ENCODE results near the gene CDH23. TPM values are rescaled to one million over a fixed set of nuclear protein-coding genes. Genes with fewer than 3 reads are reported as not detected.

The CDH23 gene
- total and polyA plus RNA-seq, 2 donors from 2014 or later = 1.1 to 6.4 TPM

GRCh38 chr10:71782221-71782916 is 385.6 kb downstream of the CDH23 start:
- no peaks in the 10 kb centered on the region for H3K27me3 ChIP-seq (ENCODE audit: control insufficient read depth, insufficient read depth, low read length)
- H3K9ac ChIP-seq (ENCODE audit: low read length in 3 of 3) = no peak overlapping the region
- H3K4me3 ChIP-seq (ENCODE audit: low read length in 3 of 3) = no peak overlapping the region
- no peak for FAIRE-seq
- no peaks in the 10 kb centered on the region for H3K36me3 ChIP-seq (ENCODE audit: control insufficient read depth in 2 of 3, insufficient read depth in 3 of 3, low read length in 3 of 3)
- intact Hi-C loops (cut with DNase I) = no loop called here
- no peak for TF ChIP-seq CTCF (IDR thresholded peaks at IDR 0.05; ENCODE audit: borderline replicate concordance, extremely low read depth, insufficient read depth)
- no peak overlapping the region for H3K27ac ChIP-seq (ENCODE audit: low read depth in 2 of 2, low read length in 2 of 2)
- DNase-seq = peak in 1 of 5 donors; percentile 56
- H3K9me3 ChIP-seq (ENCODE audit: control insufficient read depth in 2 of 3, insufficient read depth in 1 of 3, low read length in 3 of 3) = no peaks in the 10 kb centered on the region
- H3K4me1 ChIP-seq (ENCODE audit: control insufficient read depth in 2 of 3, insufficient read depth in 2 of 3, low read depth in 1 of 3, low read length in 3 of 3) = no peaks in the 10 kb centered on the region

- H3K9me3 ChIP-seq (ENCODE audit: control insufficient read depth in 2 of 3, insufficient read depth in 1 of 3, low read length in 3 of 3) = no peaks in the 10 kb centered on the region
- no peak for FAIRE-seq
- peak in 2 of 5 donors; percentile 17 to 65 for DNase-seq
- H3K36me3 ChIP-seq (ENCODE audit: control insufficient read depth in 2 of 3, insufficient read depth in 3 of 3, low read length in 3 of 3) = no peaks in the 10 kb centered on the region
- H3K27ac ChIP-seq (ENCODE audit: low read depth in 2 of 2, low read length in 2 of 2) = no peak overlapping the region
- intact Hi-C loops (cut with DNase I) = no loop called here
- H3K27me3 ChIP-seq (ENCODE audit: control insufficient read depth, insufficient read depth, low read length) = no peaks in the 10 kb centered on the region
- H3K4me3 ChIP-seq (ENCODE audit: low read length in 3 of 3) = no peak overlapping the region
- no peaks in the 10 kb centered on the region for H3K4me1 ChIP-seq (ENCODE audit: control insufficient read depth in 2 of 3, insufficient read depth in 2 of 3, low read depth in 1 of 3, low read length in 3 of 3)
- no peak overlapping the region for H3K9ac ChIP-seq (ENCODE audit: low read length in 3 of 3)
- no peak for TF ChIP-seq CTCF (IDR thresholded peaks at IDR 0.05; ENCODE audit: borderline replicate concordance, extremely low read depth, insufficient read depth)
Measured at GRCh38 chr10:71782917-71783490, 386.3 kb downstream of the CDH23 start.

- DNase-seq = peak in 1 of 5 donors; percentile 62
- Histone ChIP-seq H3K36me3 (ENCODE audit: control insufficient read depth in 2 of 3, insufficient read depth in 3 of 3, low read length in 3 of 3) (no peaks in the 10 kb centered on the region), H3K27me3 (ENCODE audit: control insufficient read depth, insufficient read depth, low read length) (no peaks in the 10 kb centered on the region), H3K9me3 (ENCODE audit: control insufficient read depth in 2 of 3, insufficient read depth in 1 of 3, low read length in 3 of 3) (no peaks in the 10 kb centered on the region), H3K4me3 (ENCODE audit: low read length in 3 of 3) (no peak overlapping the region), H3K27ac (ENCODE audit: low read depth in 2 of 2, low read length in 2 of 2) (no peak overlapping the region), H3K9ac (ENCODE audit: low read length in 3 of 3) (no peak overlapping the region), H3K4me1 (ENCODE audit: control insufficient read depth in 2 of 3, insufficient read depth in 2 of 3, low read depth in 1 of 3, low read length in 3 of 3) (no peaks in the 10 kb centered on the region)
- intact Hi-C loops (cut with DNase I) = no loop called here
- TF ChIP-seq CTCF (IDR thresholded peaks at IDR 0.05; ENCODE audit: borderline replicate concordance, extremely low read depth, insufficient read depth) = no peak
- FAIRE-seq = no peak
Measured at GRCh38 chr10:71783917-71784678, 387.4 kb downstream of the CDH23 start.

All from kidney (tissue), 14 donors.